ENCODE measurements around the gene BRWD1. TPM values are rescaled to one million over a fixed set of nuclear protein-coding genes. Genes with fewer than 3 reads are reported as not detected.

Gene BRWD1
- total and polyA plus RNA-seq, 3 donors from 2014 or later: 32.8 to 123 (median 102) TPM

DNA sequence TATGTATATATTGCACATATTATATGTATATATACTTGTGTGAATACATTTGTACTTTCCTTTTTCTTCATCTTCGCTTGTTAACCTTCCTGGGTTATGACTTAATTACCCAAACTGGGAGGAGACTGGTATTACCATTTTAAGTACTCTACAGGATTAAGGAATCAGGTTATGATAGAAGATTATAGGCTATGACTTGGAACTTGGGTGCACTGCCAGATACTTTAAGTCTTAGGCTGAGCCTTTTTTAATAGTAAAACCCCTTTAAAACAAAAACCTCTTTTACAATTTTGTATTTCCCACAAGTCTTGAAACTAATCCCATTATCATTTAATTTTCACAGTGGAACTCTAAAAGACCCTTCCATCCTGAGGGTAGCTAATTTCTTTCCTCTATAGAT is 6.0 kb downstream of the BRWD1 start:
- no peak for DNase-seq
- no peak overlapping the region for H3K4me3 ChIP-seq
- no peaks in the 10 kb centered on the region for H3K36me3 ChIP-seq (ENCODE audit: low read depth, missing control alignments)
- H3K27ac ChIP-seq: no peak overlapping the region
- intact Hi-C loops (cut with DNase I; ENCODE audit: low total_unique reads): no loop called here
- no peak for TF ChIP-seq POLR2A (IDR thresholded peaks at IDR 0.05)
- TF ChIP-seq, protein P1, sequence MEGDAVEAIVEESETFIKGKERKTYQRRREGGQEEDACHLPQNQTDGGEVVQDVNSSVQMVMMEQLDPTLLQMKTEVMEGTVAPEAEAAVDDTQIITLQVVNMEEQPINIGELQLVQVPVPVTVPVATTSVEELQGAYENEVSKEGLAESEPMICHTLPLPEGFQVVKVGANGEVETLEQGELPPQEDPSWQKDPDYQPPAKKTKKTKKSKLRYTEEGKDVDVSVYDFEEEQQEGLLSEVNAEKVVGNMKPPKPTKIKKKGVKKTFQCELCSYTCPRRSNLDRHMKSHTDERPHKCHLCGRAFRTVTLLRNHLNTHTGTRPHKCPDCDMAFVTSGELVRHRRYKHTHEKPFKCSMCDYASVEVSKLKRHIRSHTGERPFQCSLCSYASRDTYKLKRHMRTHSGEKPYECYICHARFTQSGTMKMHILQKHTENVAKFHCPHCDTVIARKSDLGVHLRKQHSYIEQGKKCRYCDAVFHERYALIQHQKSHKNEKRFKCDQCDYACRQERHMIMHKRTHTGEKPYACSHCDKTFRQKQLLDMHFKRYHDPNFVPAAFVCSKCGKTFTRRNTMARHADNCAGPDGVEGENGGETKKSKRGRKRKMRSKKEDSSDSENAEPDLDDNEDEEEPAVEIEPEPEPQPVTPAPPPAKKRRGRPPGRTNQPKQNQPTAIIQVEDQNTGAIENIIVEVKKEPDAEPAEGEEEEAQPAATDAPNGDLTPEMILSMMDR (IDR thresholded peaks at IDR 0.05): no peak
- 95% methylated on average over 1 of the region's 1 CpG for WGBS, 2 donors
- H3K27me3 ChIP-seq: no peaks in the 10 kb centered on the region
- no peaks in the 10 kb centered on the region for H3K9me3 ChIP-seq
- peaks cover 6% of the 10 kb centered on the region for H3K4me1 ChIP-seq

DNA sequence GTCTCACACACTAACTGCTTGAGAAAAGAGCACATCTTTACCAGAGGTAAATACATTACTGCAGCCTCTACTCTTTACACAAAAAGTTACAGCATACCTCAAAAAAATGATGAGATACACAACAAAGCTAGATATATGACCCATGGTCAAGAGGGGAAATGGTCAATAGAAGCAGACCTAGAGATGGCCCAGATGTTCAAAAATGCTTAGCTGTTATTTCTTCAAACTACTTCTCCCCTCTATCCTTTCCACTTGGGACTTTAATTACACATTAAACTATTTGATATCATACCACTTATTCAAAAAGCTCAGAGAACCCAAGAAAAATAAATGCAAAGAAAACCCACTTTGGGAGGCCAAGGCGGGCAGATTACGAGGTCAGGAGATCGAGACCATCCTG is 12.8 kb downstream of the BRWD1 start:
- H3K9me3 ChIP-seq: no peaks in the 10 kb centered on the region
- TF ChIP-seq POLR2A (IDR thresholded peaks at IDR 0.05): no peak
- TF ChIP-seq, protein P1 (IDR thresholded peaks at IDR 0.05): no peak
- intact Hi-C loops (cut with DNase I; ENCODE audit: low total_unique reads): no loop called here
- 95 to 100% methylated on average over 3 of the region's 3 CpGs for WGBS, 2 donors
- DNase-seq: no peak
- H3K27me3 ChIP-seq: no peaks in the 10 kb centered on the region
- no peaks in the 10 kb centered on the region for H3K4me1 ChIP-seq
- no peak overlapping the region for H3K27ac ChIP-seq
- H3K36me3 ChIP-seq (ENCODE audit: low read depth, missing control alignments): no peaks in the 10 kb centered on the region
- no peak overlapping the region for H3K4me3 ChIP-seq

DNA sequence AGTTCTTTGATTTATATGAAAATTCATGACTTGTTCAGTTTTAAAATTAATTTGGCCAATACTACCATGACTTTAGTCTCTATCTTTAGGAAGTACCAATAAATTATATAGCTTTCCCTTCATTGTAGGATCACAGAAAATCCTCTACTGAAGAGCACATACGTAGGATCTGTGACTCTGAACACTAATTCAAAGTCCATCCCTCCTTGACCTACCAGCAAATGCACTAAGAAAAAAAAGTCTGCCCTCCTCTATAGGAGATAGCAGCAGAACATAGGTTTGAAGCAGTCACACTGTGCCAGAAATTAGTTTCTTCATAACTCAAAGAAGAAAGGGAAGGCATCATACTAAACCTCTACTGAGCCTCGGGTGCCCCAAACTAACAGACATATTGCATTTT is 16.5 kb downstream of the BRWD1 start:
- no peaks in the 10 kb centered on the region for H3K9me3 ChIP-seq
- H3K4me1 ChIP-seq: no peaks in the 10 kb centered on the region
- DNase-seq: no peak
- peaks cover 4% of the 10 kb centered on the region for H3K36me3 ChIP-seq (ENCODE audit: low read depth, missing control alignments)
- 85 to 90% methylated on average over 2 of the region's 2 CpGs for WGBS, 2 donors
- H3K4me3 ChIP-seq: no peak overlapping the region
- H3K27ac ChIP-seq: no peak overlapping the region
- TF ChIP-seq, protein P1 (IDR thresholded peaks at IDR 0.05): no peak
- no peak for TF ChIP-seq POLR2A (IDR thresholded peaks at IDR 0.05)
- no peaks in the 10 kb centered on the region for H3K27me3 ChIP-seq
- intact Hi-C loops (cut with DNase I; ENCODE audit: low total_unique reads): no loop called here

DNA sequence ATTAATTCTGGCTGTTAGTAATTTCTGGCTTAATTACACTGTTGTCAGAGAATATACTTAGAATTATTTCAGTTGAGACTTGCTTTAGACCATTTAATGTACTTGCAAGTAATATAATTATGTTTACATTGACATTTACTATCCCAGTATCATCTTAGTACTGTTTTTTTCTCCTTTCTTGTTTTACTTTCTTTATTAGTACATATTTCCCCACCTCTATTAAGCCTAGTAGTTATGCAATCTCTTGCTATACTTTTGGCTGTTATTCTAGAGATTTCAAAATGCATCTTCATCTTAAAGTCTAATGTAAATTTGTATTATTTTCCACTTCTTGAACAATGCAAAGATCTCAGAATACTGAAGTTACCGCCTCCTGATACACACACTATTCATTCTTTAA is 24.4 kb downstream of the BRWD1 start:
- no peak overlapping the region for H3K27ac ChIP-seq
- no peak for TF ChIP-seq POLR2A (IDR thresholded peaks at IDR 0.05)
- TF ChIP-seq, protein P1 (IDR thresholded peaks at IDR 0.05): no peak
- intact Hi-C loops (cut with DNase I; ENCODE audit: low total_unique reads): no loop called here
- DNase-seq: no peak
- H3K36me3 ChIP-seq (ENCODE audit: low read depth, missing control alignments): peaks cover 4% of the 10 kb centered on the region
- H3K4me1 ChIP-seq: no peaks in the 10 kb centered on the region
- no peaks in the 10 kb centered on the region for H3K27me3 ChIP-seq
- no peaks in the 10 kb centered on the region for H3K9me3 ChIP-seq
- H3K4me3 ChIP-seq: no peak overlapping the region
- 93 to 100% methylated on average over 1 of the region's 1 CpG for WGBS, 2 donors

DNA sequence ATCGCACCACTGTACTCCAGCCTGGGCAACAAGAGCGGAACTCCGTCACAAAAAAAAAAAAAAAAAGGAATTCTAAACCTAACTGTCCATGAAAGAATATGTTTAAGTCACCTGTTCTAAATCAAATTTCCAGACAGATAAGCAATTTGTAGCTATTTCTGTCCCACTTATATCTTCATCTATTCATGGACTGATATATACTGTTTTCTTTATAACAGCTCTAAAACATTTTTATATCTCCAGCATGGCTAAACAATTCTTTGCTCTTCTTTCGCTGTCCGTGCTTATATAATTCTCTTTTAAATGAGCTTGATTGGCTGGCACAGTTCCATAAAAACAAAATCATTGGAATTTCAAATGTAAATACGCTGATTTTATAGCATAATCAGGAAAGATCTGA is 30.5 kb downstream of the BRWD1 start:
- Histone ChIP-seq H3K36me3 (ENCODE audit: low read depth, missing control alignments) (no peaks in the 10 kb centered on the region), H3K27me3 (no peaks in the 10 kb centered on the region)
- intact Hi-C loops (cut with DNase I; ENCODE audit: low total_unique reads): no loop called here

More for the DNA sequence above, 30.5 kb downstream of the BRWD1 start:
- TF ChIP-seq POLR2A (IDR thresholded peaks at IDR 0.05): no peak
- TF ChIP-seq, protein P1 (IDR thresholded peaks at IDR 0.05): no peak
- no peak for DNase-seq
- Histone ChIP-seq H3K4me3 (no peak overlapping the region), H3K9me3 (no peaks in the 10 kb centered on the region), H3K27ac (no peak overlapping the region), H3K4me1 (no peaks in the 10 kb centered on the region)
- WGBS, 2 donors: 85 to 96% methylated on average over 6 of the region's 6 CpGs
